MG63 (cell line): ENCODE measurements around the gene KRTAP4-2. TPM values are rescaled to one million over a fixed set of nuclear protein-coding genes. Genes with fewer than 3 reads are reported as not detected.
"Not testable (repeated sequence)": the region's sequence is repeated elsewhere in the genome, so short reads cannot be mapped to it uniquely, and the experiment has no call there.

Experiments
- DNase-seq: peaks from one replicate; pipeline ENCODE4 v3.0.0-alpha.2; 2020
- H3K27me3 ChIP-seq: fragments of 250-450 bp; sonication (Bioruptor Pico); 2 replicates; pipeline ENCODE4 v1.5.1; 2020; ENCODE audit warnings: mild to moderate bottlenecking, moderate library complexity
- H3K36me3 ChIP-seq: fragments of 250-450 bp; sonication (Bioruptor Pico); 2 replicates; pipeline ENCODE4 v1.5.1; 2020; ENCODE audit warnings: mild to moderate bottlenecking, moderate library complexity
- H3K4me3 ChIP-seq: fragments of 250-450 bp; sonication (Bioruptor Pico); 2 replicates; pipeline ENCODE4 v1.5.1; 2020; ENCODE audit warnings: mild to moderate bottlenecking, moderate library complexity
- H3K9me3 ChIP-seq: fragments of 250-450 bp; sonication (Bioruptor Pico); 2 replicates; pipeline ENCODE4 v1.5.1; 2020; ENCODE audit warnings: mild to moderate bottlenecking, moderate library complexity
- total RNA-seq: library from RNA; depleted of rRNA; stranded (reverse); fragments of >200 nt; shearing (Covaris generic); gene quantifications from 2 replicates; pipeline ENCODE4 v1.2.3, GENCODE V29; 2014; ENCODE audit warnings: low replicate concordance; rRNA removed

Gene KRTAP4-2
- not detected in 2 replicates for total RNA-seq

- Histone ChIP-seq H3K36me3 (no peaks in the 10 kb centered on the region), H3K4me3 (no peak within 1 kb of the TSS), H3K27me3 (no peaks in the 10 kb centered on the region), H3K9me3 (no peaks in the 10 kb centered on the region; the same call in 1 of the 2 replicates)
- no peak for DNase-seq
These were observed at the start of gene KRTAP4-2 for GRCh38 chr17:41177727-41178271. Gene KRTAP4-2 (minus strand): TSS chr17:41178221. CDS start chr17:41178164, 57 bp downstream.

GRCh38 chr17:41226598-41227095 is 48.6 kb upstream of the KRTAP4-2 start, which contains the start of gene KRTAP9-2:
Gene KRTAP9-2 (plus strand): TSS chr17:41226648. CDS start chr17:41226655, 7 bp downstream.
- not testable (repeated sequence) for DNase-seq, H3K4me3 ChIP-seq, H3K36me3 ChIP-seq, H3K9me3 ChIP-seq, H3K27me3 ChIP-seq

GRCh38 chr17:41226051-41226450 is 48.0 kb upstream of the KRTAP4-2 start:
- DNase-seq, result no peak
- Histone ChIP-seq H3K4me3 (no peak overlapping the region), H3K27me3 (no peaks in the 10 kb centered on the region), H3K36me3 (no peaks in the 10 kb centered on the region), H3K9me3 (no peaks in the 10 kb centered on the region; the same call in 1 of the 2 replicates)

GRCh38 chr17:41223821-41224220 is 45.8 kb upstream of the KRTAP4-2 start:
- Histone ChIP-seq H3K9me3 (peaks cover 3% of the 10 kb centered on the region; the same call in 1 of the 2 replicates), H3K4me3 (no peak overlapping the region), H3K27me3 (no peaks in the 10 kb centered on the region), H3K36me3 (no peaks in the 10 kb centered on the region)
- no peak for DNase-seq

GRCh38 chr17:41215681-41216080 is 37.7 kb upstream of the KRTAP4-2 start:
- H3K4me3 ChIP-seq, result no peak overlapping the region
- H3K9me3 ChIP-seq, result peaks cover 6% of the 10 kb centered on the region; the same call in 1 of the 2 replicates
- no peaks in the 10 kb centered on the region for H3K27me3 ChIP-seq
- no peak for DNase-seq
- no peaks in the 10 kb centered on the region for H3K36me3 ChIP-seq

GRCh38 chr17:41212524-41213169 is 34.6 kb upstream of the KRTAP4-2 start:
- DNase-seq, result peak; percentile 69

GRCh38 chr17:41211845-41212466 is 33.9 kb upstream of the KRTAP4-2 start:
- H3K4me3 ChIP-seq, result no peak overlapping the region
- H3K27me3 ChIP-seq, result no peaks in the 10 kb centered on the region
- H3K9me3 ChIP-seq, result peaks cover 4% of the 10 kb centered on the region; the same call in 1 of the 2 replicates
- no peak for DNase-seq
- no peaks in the 10 kb centered on the region for H3K36me3 ChIP-seq

More at GRCh38 chr17:41212524-41213169, 34.6 kb upstream of the KRTAP4-2 start:
- Histone ChIP-seq H3K36me3 (no peaks in the 10 kb centered on the region), H3K9me3 (peaks cover 3% of the 10 kb centered on the region; the same call in 1 of the 2 replicates), H3K27me3 (no peaks in the 10 kb centered on the region), H3K4me3 (no peak overlapping the region)

- H3K36me3 ChIP-seq, result no peaks in the 10 kb centered on the region
- peaks cover 3% of the 10 kb centered on the region for H3K9me3 ChIP-seq
- DNase-seq, result no peak
- no peak overlapping the region for H3K4me3 ChIP-seq
- no peaks in the 10 kb centered on the region for H3K27me3 ChIP-seq
These were observed 21.5 kb upstream of the KRTAP4-2 start for GRCh38 chr17:41199421-41200078.

GRCh38 chr17:41196068-41196467 is 18.0 kb upstream of the KRTAP4-2 start:
- H3K27me3 ChIP-seq, result no peaks in the 10 kb centered on the region
- no peak overlapping the region for H3K4me3 ChIP-seq
- no peak for DNase-seq
- H3K9me3 ChIP-seq, result peaks cover 3% of the 10 kb centered on the region
- H3K36me3 ChIP-seq, result no peaks in the 10 kb centered on the region

- H3K9me3 ChIP-seq, result no peaks in the 10 kb centered on the region
- H3K36me3 ChIP-seq, result no peaks in the 10 kb centered on the region
- H3K4me3 ChIP-seq, result no peak overlapping the region
- no peak for DNase-seq
- no peaks in the 10 kb centered on the region for H3K27me3 ChIP-seq
These were observed 12.3 kb upstream of the KRTAP4-2 start for GRCh38 chr17:41190328-41190727.

GRCh38 chr17:41189837-41190318 is 11.9 kb upstream of the KRTAP4-2 start, which contains the start of gene KRTAP9-1:
Gene KRTAP9-1 (plus strand): TSS chr17:41189887. CDS start chr17:41189887, 0 bp downstream.
- not testable (repeated sequence) for DNase-seq, H3K36me3 ChIP-seq, H3K4me3 ChIP-seq, H3K27me3 ChIP-seq, H3K9me3 ChIP-seq

- H3K36me3 ChIP-seq, result no peaks in the 10 kb centered on the region
- DNase-seq, result no peak
- no peak overlapping the region for H3K4me3 ChIP-seq
- H3K9me3 ChIP-seq, result no peaks in the 10 kb centered on the region
- H3K27me3 ChIP-seq, result no peaks in the 10 kb centered on the region
These were observed 8.9 kb upstream of the KRTAP4-2 start for GRCh38 chr17:41186872-41187271.

GRCh38 chr17:41185001-41185400 is 7.0 kb upstream of the KRTAP4-2 start:
- H3K36me3 ChIP-seq, result no peaks in the 10 kb centered on the region
- H3K9me3 ChIP-seq, result no peaks in the 10 kb centered on the region
- no peak for DNase-seq
- no peak overlapping the region for H3K4me3 ChIP-seq
- no peaks in the 10 kb centered on the region for H3K27me3 ChIP-seq

GRCh38 chr17:41184480-41184961 is 6.5 kb upstream of the KRTAP4-2 start, which contains the start of gene KRTAP4-1:
Gene KRTAP4-1 (minus strand): TSS chr17:41184911. CDS start chr17:41184854, 57 bp downstream.
- Histone ChIP-seq H3K9me3 (no peaks in the 10 kb centered on the region), H3K27me3 (no peaks in the 10 kb centered on the region), H3K4me3 (no peak within 1 kb of the TSS), H3K36me3 (no peaks in the 10 kb centered on the region)
- DNase-seq, result no peak

GRCh38 chr17:41178843-41179616 is 1.0 kb upstream of the KRTAP4-2 start:
- DNase-seq, result peak; percentile 75
- no peaks in the 10 kb centered on the region for H3K27me3 ChIP-seq
- H3K36me3 ChIP-seq, result no peaks in the 10 kb centered on the region
- no peak overlapping the region for H3K4me3 ChIP-seq
- H3K9me3 ChIP-seq, result no peaks in the 10 kb centered on the region; the same call in 1 of the 2 replicates

GRCh38 chr17:41178341-41178740 is 320 bp upstream of the KRTAP4-2 start:
- no peaks in the 10 kb centered on the region for H3K36me3 ChIP-seq
- H3K27me3 ChIP-seq, result no peaks in the 10 kb centered on the region
- no peak overlapping the region for H3K4me3 ChIP-seq
- H3K9me3 ChIP-seq, result no peaks in the 10 kb centered on the region; the same call in 1 of the 2 replicates
- DNase-seq, result peak; percentile 40
